Measurements from ENCODE around the gene LIN28A.

The LIN28A gene

GRCh38 chr1:26440259-26440658 is 29.6 kb downstream of the LIN28A start:
- no peak for DNase-seq

- DNase-seq = no peak
These were observed 39.3 kb downstream of the LIN28A start for GRCh38 chr1:26449868-26450267.

GRCh38 chr1:26450908-26451307 is 40.3 kb downstream of the LIN28A start:
- no peak for DNase-seq

DNA sequence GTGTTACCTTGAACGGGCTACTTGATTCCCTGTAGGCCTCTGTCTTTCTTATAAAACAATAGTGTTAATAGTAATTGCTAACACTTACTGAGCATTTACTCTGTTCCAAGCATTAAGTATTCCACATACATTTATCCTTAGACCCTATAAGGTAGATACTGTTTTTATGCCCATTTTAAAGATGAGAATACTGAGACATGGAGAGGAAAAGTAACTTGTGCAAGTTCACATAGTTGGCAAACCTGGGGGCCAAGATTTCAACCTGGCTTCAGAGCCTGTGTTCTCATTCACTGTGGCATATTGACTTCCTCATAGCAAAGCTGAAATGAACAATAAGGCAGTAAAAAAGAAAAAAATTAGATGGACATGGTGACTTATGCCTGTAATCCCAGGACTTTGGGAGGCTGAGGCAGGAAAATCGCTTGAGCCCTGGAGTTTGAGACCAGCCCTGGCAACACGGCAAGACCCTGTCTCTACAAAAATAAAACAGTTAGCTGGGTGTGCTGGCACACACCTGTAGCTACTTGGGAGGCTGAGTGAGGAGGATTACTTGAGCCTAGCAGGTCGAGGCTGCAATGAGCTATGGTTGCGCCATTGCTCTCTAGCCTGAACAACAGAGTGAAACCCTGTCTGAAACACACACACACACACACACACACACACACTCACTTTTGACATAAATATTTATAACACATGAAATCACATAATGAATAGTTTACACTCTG is 42.0 kb downstream of the LIN28A start:
- no peak for DNase-seq

- DNase-seq = no peak
These were observed 48.5 kb downstream of the LIN28A start for GRCh38 chr1:26459148-26459547.

DNA sequence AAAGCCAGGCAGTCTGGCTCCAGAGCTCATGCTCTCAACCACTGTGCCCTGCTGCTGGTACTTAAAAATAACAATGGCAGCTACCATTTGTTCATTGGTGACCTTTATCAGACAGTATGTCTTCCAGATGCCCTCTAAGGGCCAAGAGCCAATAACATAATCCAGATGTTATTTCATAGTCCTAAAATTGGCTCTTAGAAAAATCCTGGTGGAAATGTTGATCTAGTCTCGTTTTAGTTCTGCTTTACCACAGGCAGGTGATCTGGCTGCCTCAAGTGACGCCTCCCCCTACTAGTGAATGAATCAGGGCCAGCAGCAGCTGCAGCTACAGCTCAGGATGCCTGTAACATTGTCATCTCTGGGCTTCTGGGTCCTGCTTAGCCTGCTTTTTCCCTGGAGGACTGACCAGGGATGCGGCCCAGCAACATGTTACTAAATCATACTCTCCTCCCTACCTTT is 49.0 kb downstream of the LIN28A start:
- no peak for DNase-seq

DNA sequence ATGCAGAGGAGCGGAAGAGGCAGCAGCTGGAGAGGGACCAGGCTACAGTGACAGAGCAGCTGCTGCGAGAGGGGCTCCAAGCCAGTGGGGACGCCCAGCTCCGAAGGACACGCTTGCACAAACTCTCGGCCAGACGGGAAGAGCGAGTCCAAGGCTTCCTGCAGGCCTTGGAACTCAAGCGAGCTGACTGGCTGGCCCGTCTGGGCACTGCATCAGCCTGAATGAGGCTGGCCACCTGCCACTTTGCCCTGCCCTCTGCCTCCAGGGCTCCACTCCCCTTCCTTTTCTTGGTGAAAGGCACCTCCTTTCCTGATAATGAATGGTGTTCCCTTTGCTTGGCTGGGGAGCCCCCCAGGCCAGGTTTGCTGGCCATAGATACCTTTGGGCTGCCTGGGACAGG is 58.3 kb downstream of the LIN28A start:
- DNase-seq = no peak

- no peak for DNase-seq
These were observed 58.9 kb downstream of the LIN28A start for GRCh38 chr1:26469558-26469957.

GRCh38 chr1:26470878-26471497 is 60.4 kb downstream of the LIN28A start:
- no peak for DNase-seq

- DNase-seq = peak; percentile 23 to 31
These were observed 61.1 kb downstream of the LIN28A start for GRCh38 chr1:26471498-26472319.

DNA sequence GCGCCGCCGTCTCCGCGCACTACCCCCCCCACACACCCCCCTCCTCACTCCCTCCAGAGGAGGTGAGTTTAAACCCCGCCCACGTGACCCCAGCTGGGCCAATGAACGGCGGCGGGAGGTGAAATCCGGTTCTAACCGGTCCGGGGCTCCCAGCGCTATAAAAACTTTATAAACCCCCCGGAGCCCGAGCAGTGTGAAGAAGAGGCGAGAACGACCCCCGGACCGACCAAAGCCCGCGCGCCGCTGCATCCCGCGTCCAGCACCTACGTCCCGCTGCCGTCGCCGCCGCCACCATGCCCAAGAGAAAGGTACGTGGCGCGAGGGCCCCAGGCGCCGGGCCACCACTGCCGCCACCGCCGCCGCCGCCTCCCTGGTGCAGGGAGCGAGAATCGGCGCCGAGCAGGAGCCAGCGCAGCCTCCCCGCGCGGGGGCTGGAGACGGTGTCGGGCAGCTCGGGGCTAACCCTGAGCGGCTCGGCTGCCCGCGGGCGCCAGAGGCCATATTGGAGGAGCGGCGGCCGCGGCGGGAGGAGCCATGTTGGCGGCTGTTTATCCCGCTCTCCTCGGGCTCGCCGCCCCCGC is 61.8 kb downstream of the LIN28A start, which contains the start of gene HMGN2:
TSS of gene HMGN2 (plus strand) at position 121 of the 581 bp plus-strand sequence. CDS start at position 294, 173 bp downstream.
- peak; percentile 91 to 92 for DNase-seq

DNA sequence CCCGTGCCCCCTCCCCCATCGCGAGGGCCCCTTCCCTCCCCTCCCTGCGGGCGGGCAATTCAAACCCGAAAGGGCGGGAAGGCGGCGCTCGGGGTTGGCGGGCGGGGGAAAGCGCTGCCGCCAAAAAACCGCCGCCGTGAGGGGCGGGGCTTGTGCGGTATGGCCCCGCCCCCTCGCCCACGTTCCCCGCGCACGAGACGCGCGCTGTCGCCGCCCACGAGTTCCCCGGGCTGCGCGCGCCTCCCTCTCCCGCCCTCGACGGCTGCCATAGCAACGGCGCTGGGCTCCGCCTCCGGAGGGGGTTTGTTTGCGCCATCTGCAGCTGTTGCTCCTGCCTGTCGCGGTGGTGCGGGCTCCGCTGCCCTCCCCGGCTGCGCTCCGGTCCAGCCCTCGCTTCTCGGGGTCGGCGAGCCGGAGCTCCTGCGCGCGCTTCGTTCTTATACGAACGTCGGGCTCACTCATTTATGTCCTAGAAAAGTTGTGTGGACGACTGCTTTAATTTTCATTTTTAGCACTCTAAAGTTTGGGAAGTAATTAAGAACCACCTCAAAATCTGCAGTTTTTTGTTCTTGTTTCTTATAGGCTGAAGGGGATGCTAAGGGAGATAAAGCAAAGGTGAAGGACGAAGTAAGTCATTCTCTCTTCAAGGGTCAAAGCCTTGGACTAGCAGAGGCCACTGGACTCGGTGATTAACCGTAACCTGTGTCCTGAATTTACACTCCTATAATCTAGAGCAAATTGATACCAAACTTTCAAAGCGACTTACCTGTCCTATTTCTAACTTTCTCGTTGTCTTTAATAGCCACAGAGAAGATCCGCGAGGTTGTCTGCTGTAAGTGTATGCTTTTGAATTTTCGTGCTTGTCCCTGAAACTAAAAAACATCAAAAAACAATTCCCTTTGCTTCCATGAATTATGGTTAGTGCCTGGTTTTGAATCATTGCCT is 62.6 kb downstream of the LIN28A start:
- DNase-seq = peak; percentile 95 to 96

DNA sequence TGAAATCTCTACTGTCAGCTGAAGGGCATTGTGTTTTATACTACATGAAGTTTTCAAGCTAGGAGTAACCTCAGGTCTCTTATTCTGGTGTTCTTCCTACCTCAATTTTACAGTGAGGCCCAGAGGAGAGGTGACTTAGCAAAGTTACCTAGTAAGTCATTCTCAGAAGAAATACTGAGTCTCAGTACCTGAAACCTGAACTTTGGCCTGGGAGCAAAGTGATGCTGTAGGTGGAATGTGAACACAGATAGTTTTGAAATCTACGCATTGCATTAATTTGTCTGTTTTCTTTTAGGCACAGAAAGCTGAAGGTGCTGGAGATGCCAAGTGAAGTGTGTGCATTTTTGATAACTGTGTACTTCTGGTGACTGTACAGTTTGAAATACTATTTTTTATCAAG is 64.2 kb downstream of the LIN28A start:
- no peak for DNase-seq

DNA sequence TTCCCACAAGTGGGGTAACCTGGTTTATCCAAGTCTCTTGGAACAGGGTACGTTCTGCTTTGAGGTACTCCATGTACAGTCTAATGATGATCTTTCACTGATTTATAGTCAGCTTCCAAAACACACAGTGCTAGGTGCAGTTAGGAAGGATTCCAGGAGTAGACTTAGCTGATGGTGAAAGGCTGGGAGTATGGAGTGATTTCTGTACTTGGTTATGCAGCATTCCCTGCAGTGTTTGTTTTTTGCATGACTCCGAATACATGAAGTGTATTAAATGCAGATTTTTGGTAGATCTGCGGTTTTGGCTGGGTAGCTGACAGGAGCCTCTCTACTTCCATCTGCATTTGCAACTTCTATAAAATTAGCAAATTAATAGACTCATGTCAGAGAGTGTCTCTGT is 65.4 kb downstream of the LIN28A start:
- no peak for DNase-seq

GRCh38 chr1:26476958-26477357 is 66.3 kb downstream of the LIN28A start:
- DNase-seq = no peak

GRCh38 chr1:26477446-26478152 is 67.0 kb downstream of the LIN28A start:
- DNase-seq = no peak

- DNase-seq = no peak
These were observed 67.5 kb downstream of the LIN28A start for GRCh38 chr1:26478159-26478558.

GRCh38 chr1:26478988-26479387 is 68.4 kb downstream of the LIN28A start:
- DNase-seq = no peak

All from activated CD4-positive, alpha-beta T cell treated with anti-CD3 and anti-CD28 coated beads for 4 hours (primary cell).